Measurements from ENCODE around the gene IL1R2.
A peak's percentile ranks its signal among the peaks of the same experiment; 100 is the strongest.
"Not testable (repeated sequence)": the region's sequence is repeated elsewhere in the genome, so short reads cannot be mapped to it uniquely, and the experiment has no call there.

IL1R2 gene

GRCh38 chr2:102000012-102000411 is 8.3 kb downstream of the IL1R2 start:
- no peak for DNase-seq (ENCODE audit: low read depth)

- no peak for DNase-seq (ENCODE audit: low read depth)
These were observed 9.3 kb downstream of the IL1R2 start for GRCh38 chr2:102000813-102001766.

- DNase-seq (ENCODE audit: low read depth), result no peak
These were observed 10.0 kb downstream of the IL1R2 start for GRCh38 chr2:102001767-102002142.

- no peak for DNase-seq (ENCODE audit: low read depth)
These were observed 10.5 kb downstream of the IL1R2 start for GRCh38 chr2:102002228-102002627.

GRCh38 chr2:102002909-102003308 is 11.1 kb downstream of the IL1R2 start:
- DNase-seq (ENCODE audit: low read depth), result not testable (repeated sequence)

- no peak for DNase-seq (ENCODE audit: low read depth)
These were observed 11.9 kb downstream of the IL1R2 start for GRCh38 chr2:102003696-102004095.

GRCh38 chr2:102004581-102004980 is 12.8 kb downstream of the IL1R2 start:
- no peak for DNase-seq (ENCODE audit: low read depth)

- no peak for DNase-seq (ENCODE audit: low read depth)
These were observed 13.7 kb downstream of the IL1R2 start for GRCh38 chr2:102005449-102005848.

DNA sequence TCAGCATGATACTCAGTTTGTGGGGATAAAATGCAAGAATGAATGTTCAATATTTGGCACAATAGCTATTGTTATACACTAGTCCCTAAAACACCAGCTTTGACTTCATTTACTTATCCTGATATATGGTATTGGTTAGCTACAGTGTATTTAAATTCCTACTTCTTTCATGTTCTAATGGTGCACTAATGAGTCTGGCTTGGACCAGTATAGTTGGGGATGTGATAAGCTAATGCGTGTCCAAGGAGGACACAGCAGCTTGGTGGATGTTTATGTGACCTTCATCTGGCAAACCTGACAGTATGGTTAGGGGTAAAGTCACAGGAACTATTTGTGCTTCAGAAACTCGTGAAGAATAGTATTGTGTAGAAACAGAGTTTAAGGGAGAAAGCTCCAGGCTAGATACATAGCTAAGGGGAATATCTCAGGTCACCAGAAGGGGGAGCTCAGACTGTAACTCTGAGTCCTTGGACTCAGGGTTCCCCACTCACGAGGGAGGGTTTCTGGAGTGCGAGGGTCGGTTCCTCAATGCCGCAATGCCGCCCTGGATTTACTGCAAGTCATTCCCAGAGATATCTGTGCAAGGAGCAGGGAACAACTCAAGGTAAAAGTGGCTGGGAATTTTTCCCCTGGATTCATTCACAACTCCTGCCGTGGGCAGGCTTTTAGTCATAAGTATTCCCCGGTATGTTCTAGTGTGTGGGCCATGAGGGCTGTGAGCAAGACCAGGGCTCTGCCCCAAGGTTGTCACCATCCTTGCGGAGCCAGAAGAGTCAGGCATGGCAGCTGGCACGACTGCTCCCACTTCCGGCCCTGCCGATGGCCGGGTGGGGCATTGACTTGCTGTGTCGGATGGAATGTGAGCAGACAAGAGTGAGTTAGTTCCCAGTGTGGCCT is 14.5 kb downstream of the IL1R2 start:
- DNase-seq (ENCODE audit: low read depth), result no peak

GRCh38 chr2:102006886-102007278 is 15.1 kb downstream of the IL1R2 start:
- DNase-seq (ENCODE audit: low read depth), result no peak

GRCh38 chr2:102008490-102008889 is 16.7 kb downstream of the IL1R2 start:
- DNase-seq (ENCODE audit: low read depth), result no peak

DNA sequence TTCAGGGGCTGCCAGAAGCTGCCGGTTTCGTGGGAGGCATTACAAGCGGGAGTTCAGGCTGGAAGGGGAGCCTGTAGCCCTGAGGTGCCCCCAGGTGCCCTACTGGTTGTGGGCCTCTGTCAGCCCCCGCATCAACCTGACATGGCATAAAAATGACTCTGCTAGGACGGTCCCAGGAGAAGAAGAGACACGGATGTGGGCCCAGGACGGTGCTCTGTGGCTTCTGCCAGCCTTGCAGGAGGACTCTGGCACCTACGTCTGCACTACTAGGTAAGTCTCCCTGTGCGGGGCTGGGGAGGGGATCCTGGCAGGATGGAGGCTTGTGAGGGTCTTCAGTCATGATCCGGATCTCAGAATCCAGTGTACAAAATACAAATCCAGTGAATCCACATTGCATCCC is 17.8 kb downstream of the IL1R2 start:
- no peak for DNase-seq (ENCODE audit: low read depth)

GRCh38 chr2:102010902-102011301 is 19.1 kb downstream of the IL1R2 start:
- DNase-seq (ENCODE audit: low read depth), result no peak

DNA sequence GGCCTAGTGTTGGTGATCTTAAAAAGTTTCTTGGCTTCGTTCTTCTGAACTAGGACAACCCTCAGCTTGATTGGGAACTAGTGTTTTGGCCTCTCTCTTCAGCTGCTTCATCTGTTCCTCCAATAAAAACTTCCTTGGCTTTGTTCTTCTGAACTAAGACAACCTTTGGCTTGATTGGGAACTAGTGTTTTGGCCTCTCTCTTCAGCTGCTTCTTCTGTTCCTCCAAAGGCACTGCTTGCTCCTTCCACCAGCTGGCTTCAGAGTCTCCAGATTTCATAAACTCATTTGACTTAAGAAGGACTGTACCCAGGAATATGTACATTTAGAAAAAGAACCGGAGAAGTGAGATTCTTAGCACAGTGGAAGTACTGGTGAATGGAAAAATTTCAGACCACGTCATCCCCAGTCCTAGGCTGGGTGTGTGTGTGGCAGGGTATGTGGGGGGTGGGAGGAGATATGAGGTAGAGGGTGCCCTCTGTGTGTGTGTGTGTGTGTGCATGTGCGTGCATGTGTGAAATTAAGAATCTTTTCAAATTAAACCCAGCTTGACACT is 20.4 kb downstream of the IL1R2 start:
- no peak for DNase-seq (ENCODE audit: low read depth)

GRCh38 chr2:102013206-102014040 is 21.7 kb downstream of the IL1R2 start:
- no peak for DNase-seq (ENCODE audit: low read depth)

- no peak for DNase-seq (ENCODE audit: low read depth)
These were observed 22.2 kb downstream of the IL1R2 start for GRCh38 chr2:102014041-102014345.

- no peak for DNase-seq (ENCODE audit: low read depth)
These were observed 23.6 kb downstream of the IL1R2 start for GRCh38 chr2:102015399-102015798.

DNA sequence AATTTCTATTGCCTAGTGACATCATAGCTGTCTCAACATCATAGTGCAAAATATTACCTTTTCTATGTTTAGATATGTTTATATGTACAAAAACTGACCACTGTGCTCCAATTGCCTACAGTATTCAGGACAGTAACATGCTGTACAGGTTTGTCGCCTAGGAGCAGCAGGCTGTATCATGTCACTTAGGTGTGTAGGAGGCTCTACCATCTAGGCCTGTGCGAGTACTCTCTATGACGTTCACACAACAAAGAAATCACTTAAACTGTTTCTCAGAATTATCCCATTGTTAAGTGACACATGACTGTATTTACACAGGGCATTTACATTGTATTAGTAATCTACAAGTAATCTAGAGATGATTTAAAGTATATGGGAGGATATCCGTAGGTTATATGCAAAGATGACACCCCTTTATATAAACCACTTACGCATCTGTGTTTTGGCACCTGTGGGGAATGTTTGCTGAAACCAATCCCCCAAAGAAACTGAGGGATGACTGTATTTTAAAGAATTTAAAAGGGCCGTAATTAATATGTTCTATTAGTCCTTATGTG is 24.7 kb downstream of the IL1R2 start:
- DNase-seq (ENCODE audit: low read depth), result no peak

DNA sequence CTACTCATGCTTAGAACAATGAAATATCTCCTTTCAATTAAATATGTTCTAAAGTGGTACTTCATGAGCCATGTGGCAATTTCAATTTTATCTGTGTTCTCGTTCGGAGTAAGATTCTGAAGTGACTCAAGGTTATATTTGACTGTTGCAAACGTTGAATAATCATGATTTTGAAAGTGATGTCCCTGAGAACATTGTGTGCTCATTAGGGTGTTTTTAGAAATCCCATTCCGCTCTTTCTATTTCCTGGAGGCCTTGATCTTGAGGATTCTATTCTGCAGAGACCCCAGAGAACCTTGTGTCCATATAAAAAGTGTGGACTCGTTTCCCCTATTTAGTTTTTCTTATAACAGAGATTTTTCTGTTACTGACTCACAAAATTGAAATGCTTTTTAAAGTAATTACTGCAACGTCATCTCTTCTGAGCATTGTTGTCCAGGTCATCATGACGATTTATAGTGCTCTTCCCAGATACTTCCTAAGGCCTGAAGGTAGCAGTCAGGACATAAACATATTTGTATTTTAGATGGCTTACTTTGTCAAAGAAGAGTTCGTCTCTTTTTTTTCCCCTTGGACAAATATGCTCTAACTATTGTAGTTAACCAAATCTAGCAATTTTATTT is 27.2 kb downstream of the IL1R2 start:
- no peak for DNase-seq (ENCODE audit: low read depth)

DNA sequence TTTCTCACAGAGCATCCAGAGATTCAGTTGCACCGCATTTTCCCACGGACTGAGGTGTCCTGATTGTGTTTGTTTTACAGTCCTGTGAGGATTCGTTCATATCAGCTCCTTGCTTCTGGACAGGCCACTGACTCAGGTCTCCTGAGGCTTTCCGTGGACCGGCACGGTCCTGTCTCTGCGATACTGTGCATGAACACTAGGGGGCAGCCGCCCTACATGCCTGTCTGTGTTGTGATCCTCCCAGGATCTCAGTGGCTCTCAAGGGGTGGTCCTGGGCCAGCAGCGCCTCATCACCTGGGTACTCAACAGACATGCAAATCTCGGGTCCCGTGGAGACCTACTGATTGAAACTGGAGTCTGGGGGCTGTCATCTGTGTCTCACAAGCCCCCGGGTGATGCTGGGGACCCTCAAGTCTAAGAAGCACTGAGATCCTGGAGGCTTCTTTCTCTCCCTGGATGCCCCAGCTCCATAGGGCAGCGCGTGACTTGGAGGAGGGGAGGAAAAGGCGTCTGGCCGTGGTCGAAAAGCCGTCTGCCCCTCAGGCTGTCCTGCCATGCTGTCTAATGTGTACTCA is 28.9 kb downstream of the IL1R2 start:
- peak; percentile 81 for DNase-seq (ENCODE audit: low read depth)

DNA sequence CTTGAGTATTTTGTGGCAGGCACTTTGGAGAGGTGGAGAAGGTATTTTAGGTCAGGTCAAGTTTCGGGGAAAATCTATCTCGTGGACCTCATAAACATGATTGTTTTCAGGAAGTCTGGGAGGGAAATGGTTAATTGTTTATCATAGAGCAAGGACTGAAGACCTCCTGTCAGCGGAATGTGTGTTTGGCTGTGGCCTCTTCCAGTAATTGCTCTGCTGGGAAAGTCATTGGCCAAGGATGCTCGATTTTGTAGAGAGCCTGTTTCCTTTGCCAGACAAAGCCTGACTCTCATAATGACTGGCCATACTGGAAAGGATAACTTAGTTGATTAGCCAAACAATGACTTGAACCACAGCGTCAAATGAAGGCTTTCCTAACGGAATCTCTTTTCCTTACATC is 30.0 kb downstream of the IL1R2 start:
- no peak for DNase-seq (ENCODE audit: low read depth)

Data from stromal cell of bone marrow (primary cell).